Adipose tissue (tissue), 3 donors: ENCODE results near the gene LRRC4B. TPM values are rescaled to one million over a fixed set of nuclear protein-coding genes. Genes with fewer than 3 reads are reported as not detected.
"Not testable (repeated sequence)": the region's sequence is repeated elsewhere in the genome, so short reads cannot be mapped to it uniquely, and the experiment has no call there.

Source experiments
- H3K27ac ChIP-seq: one replicate; pipeline ENCODE4 v1.5.1; 2013; ENCODE audit warnings: low read depth, low read length
- WGBS, 3 donors: extraction: QIAGEN DNeasy Blood & Tissue Kit; methylation state at CpG; one replicate each; pipeline ENCODE4 v1.1.7; 2013; 5-methylcytosine and 5-hydroxymethylcytosine counted together
- polyA plus RNA-seq, 3 donors: library from polyadenylated mRNA; stranded (reverse); fragments of 200-250 nt; gene quantifications; one replicate each; pipeline ENCODE4 v1.2.3, GENCODE V29; 2013
- donor health status: healthy with polysubstance abuse.
- donor health status: Bipolar disorder and iron deficiency.
- donor health status: healthy.

LRRC4B gene, protein sequence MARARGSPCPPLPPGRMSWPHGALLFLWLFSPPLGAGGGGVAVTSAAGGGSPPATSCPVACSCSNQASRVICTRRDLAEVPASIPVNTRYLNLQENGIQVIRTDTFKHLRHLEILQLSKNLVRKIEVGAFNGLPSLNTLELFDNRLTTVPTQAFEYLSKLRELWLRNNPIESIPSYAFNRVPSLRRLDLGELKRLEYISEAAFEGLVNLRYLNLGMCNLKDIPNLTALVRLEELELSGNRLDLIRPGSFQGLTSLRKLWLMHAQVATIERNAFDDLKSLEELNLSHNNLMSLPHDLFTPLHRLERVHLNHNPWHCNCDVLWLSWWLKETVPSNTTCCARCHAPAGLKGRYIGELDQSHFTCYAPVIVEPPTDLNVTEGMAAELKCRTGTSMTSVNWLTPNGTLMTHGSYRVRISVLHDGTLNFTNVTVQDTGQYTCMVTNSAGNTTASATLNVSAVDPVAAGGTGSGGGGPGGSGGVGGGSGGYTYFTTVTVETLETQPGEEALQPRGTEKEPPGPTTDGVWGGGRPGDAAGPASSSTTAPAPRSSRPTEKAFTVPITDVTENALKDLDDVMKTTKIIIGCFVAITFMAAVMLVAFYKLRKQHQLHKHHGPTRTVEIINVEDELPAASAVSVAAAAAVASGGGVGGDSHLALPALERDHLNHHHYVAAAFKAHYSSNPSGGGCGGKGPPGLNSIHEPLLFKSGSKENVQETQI
- polyA plus RNA-seq: 1 to 10 TPM in 2 of 3 donors, under 1 TPM in 1; 0.52 to 3.0 (median 1.6) TPM

DNA sequence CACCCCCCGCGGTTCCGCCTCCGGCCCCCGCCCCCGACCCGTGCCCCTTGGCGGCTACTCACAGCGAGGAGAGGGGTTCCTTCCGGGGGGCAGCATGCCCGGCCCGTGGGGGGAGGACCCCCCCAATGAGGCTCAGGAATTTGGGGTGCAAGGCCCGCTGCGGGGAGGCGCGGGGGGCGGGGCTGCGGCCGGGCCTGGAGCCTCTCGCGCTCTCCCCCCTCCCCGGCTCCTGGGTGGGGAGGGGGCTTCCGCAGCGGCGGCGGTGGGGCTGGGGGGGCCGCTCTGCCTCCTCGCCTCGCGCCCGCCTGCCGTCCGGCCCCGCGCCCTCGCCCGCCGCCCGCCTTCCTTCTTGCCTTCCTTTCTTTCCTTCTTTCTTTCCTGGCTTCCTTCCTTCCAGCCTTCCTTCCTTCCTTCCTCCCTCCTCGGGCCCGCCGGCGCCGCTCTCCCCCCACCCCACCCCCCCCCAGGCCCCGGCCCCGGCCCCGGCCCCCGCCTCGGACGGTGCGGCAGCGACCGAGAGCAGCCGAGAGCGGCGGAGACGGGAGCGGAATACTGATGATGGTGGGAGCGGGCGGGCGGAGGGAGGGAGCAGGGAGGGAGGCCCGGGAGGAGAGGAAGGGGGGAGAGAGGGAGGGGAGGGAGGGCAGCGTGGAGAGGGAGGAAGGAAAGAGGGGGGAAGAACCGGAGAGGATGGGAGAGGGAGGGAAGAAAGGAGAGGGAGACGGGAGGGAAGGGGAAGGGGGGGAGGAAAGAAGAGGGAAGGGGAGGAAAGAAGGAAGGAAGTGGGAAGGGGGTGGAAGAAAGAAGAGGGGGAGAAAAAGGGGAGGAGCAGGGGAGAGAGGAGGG is at the start of gene LRRC4B:
Gene LRRC4B (minus strand): TSS at position 554 of the 846 bp plus-strand sequence. CDS start 19,597 bp downstream, outside the sequence.
- WGBS, 3 donors: 1 to 3% (median 2%) methylated on average over 39 to 65 of the region's 65 CpGs
- H3K27ac ChIP-seq: no peak within 1 kb of the TSS

DNA sequence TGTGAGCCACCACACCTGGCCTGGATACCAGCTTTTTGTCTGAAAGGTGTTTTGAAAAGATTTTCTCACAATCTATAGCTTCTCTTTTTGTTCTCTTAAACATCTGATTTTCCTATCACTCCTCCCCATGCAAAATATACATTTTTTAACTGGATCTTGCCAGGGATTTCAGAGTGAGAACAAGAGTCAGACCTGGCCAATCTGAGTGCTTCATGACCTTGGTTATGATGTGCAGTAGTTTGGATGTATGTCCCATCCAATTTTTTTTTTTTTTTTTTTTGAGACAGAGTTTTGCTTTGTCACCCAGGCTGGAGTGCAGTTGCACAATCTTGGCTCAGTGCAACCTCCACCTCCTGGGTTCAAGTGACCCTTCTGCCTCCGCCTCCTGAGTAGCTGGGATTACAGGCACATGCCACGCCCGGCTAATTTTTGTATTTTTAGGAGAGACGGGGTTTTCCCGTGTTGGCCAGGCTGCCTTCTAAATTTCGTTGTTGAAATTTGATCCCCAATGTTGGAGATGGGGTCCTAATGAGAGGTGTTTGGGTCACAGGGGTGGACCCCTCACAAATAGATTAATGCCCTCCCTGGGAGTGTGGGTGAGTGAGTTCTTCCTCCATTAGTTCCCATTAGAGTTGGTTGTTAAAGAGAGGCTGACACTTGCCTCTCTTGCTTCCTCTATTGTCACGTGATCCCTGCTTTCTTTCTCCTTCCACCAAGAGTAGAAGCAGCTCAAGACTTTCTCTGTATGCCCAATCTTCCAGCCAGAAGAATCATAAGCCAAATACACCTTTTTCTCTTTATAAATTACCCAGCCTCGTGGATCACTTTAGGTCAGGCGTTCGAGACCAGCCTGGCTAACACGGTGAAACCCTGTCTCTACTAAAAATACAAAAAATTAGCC is 44.5 kb upstream of the LRRC4B start:
- 70 to 83% (median 76%) methylated on average over 11 of the region's 11 CpGs for WGBS, 3 donors
- H3K27ac ChIP-seq: not testable (repeated sequence)

DNA sequence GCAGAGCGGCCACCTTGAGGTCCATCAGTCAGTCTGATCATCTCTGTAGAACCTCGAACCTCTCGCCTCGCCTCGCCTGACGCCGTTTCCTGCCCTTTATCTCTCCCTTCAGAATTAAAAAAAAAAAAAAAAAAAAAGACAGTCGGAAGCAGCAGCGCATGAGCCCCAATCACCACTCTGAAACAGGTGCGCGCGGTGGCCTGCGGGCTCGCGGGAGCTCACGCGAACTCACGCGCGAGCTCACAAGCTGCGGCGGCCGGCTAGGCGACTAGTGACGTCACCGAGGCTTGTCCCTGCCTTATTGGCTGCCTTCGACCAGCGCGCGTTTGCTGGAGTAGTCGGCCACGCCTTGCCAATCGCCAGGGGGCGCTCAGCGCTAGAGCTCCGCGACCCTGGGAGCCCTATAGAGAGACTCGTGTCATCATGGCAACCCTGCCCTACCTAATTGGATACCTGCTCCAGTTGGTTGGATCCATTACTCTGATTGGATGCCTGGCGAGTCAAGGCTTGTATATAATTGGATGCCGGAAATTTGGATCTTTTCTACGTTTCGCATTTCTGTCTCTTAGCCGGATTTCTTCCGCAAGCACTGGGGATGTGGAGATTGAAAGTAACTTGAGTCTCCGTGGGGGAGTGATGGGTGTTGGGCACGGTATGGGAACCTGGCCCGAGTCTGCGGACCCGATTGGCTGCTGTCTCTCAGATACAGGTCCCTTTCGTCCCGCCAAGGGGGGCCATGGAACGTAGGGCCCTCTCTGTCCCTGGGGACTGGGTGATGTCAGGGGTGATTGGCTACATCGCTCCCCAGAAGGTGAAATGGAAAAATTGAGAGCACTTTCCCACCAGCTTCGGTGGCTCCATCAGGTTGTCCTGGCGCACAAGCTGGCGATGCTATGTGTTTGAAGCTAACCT is 39.9 kb upstream of the LRRC4B start:
- no peak overlapping the region for H3K27ac ChIP-seq
- WGBS, 3 donors: 15 to 17% (median 17%) methylated on average over 56 of the region's 56 CpGs

DNA sequence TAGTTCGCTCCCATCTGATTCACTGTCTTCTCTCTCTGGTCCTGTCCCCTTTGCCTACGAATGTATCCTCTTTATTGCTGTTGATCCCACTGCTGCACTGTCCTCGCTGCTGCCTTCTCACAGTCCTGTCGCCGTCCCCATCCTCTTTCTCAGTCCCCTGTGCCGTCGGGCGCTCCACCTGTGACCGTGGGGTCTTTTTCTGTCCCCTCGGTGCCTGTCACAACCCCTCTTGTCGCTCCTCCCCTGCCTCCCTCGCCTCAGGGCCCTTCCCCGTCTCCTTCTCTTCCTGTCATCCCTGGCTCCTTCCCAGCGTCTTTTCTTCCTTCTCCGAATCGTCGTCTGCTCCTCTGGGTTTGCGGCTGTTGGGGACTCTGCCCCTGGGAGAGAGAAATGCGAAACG is 39.2 kb upstream of the LRRC4B start:
- WGBS, 3 donors: 66 to 73% (median 67%) methylated on average over 20 of the region's 20 CpGs
- H3K27ac ChIP-seq: no peak overlapping the region

DNA sequence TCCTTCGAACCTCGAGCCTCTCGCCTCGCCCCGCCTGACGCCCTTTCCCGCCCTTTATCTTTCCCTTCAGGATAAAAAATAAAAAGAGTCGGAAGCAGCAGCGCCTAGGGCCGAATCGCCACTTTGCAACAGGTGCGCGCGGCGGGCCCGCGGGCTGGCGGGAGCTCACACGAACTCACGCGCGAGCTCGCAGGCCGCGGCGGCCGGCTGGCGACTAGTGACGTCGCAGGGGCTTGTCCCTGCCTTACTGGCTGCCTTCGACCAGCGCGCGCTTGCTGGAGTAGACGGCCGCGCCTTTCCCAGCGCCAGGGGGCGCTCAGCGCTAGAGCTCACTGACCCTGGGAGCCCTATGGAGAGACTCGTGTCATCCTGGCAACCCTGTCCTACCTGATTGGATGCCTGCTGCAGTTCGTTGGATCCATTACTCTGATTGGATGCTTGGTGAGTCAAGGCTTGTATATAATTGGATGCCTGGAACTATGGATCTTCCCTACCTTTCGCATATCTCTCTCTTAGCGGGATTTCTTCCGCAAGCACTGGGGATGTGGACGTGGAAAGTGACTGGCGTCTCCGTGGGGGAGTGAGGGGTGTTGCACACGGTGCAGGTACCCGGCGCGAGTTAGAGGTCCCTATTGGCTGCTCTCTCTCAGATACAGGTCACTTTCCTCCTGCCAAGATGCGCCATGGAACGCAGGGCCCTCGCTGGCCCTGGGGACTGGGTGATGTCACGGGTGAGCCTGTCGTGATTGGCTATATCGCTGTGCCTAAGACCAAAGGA is 38.0 kb upstream of the LRRC4B start:
- WGBS, 3 donors: 36 to 39% (median 37%) methylated on average over 42 to 47 of the region's 58 CpGs
- not testable (repeated sequence) for H3K27ac ChIP-seq

DNA sequence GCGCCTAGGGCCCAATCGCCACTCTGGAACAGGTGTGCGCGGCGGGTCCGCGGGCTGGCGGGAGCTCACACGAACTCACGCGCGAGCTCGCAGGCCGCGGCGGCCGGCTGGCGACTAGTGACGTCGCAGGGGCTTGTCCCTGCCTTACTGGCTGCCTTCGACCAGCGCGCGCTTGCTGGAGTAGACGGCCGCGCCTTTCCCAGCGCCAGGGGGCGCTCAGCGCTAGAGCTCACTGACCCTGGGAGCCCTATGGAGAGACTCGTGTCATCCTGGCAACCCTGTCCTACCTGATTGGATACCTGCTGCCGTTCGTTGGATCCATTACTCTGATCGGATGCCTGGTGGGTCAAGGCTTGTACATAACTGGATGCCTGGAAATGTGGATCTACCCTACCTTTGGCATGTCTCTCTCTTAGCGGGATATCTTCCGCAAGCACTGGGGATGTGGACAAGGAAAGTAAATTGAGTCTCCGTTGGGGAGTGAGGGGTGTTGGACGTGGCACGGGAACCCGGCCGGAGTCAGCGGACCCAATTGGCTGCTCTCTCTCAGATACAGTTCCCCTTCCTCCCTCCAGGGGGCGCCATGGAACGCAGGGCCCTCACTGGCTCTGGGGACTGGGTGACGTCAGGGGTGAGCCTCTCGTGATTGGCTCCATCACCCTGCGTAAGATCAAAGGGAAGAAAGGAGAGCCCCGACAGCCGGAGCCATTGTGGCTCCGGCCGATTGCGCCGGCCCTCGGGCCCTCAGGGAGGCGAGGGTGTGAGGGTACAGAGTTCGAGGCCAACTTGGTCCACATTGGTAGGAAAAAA is 36.2 kb upstream of the LRRC4B start:
- not testable (repeated sequence) for H3K27ac ChIP-seq
- WGBS, 3 donors: 46 to 70% methylated on average over 23 to 44 of the region's 56 CpGs; no CpG with 5 or more reads in 1 of the 3 donors

DNA sequence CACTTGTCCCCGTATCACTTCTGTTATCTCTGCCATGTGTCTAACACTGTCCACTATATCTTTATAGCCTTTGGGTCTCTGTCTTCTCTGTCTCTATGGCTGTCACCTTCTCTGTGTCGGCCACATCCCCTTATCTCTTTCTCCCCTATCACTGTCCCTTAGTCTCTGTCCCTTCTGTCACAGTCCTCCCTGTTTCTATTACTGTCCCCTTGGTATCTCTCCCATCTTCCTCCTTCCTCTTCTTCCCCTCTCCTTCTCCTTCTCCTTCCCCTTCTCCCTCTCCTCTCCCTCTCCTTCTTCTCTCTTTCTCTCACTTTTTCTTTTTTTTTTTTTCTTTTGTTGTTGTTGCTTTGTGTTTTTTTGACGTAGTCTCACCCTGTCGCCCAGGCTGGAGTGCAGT is 34.7 kb upstream of the LRRC4B start:
- no peak overlapping the region for H3K27ac ChIP-seq
- 72 to 82% (median 78%) methylated on average over 4 of the region's 4 CpGs for WGBS, 3 donors

DNA sequence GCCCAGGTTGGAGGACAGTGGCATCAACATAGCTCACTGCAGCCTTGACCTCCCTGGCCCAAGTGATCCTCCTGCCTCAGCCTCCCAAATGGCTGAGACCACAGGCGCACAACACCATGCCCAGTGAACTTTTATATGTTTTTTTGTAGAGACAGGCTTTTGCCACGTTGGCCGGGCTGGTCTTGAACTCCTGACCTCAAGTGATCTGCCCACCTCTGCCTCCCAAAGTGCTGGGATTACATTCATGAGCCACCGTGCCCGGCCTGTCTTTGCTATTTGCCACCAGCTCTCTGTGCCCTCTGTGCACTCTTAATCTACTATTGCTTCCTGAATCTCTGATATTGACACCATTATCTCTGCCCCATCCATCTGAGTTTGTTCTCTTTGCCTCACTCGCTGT is 34.3 kb upstream of the LRRC4B start:
- H3K27ac ChIP-seq: no peak overlapping the region
- WGBS, 3 donors: 72 to 84% (median 73%) methylated on average over 6 of the region's 6 CpGs

DNA sequence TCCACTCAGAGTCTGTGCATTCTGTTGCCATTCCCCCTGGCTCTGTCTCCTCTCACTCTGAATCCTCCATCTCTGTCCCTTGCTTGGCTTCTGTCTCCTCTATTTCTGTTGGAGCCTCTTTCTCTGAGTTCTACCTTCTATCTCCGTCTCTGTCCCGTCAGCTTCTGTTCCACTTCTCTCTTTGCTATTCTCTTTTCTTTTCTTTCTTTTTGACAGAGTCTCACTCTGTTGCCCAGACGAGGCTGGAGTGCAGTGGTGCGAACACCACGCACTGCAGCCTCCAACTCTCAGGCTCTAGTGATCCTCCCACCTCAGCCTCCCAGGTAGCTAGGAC is 33.8 kb upstream of the LRRC4B start:
- WGBS, 3 donors: 84% methylated on average over 5 of the region's 5 CpGs
- H3K27ac ChIP-seq: no peak overlapping the region

DNA sequence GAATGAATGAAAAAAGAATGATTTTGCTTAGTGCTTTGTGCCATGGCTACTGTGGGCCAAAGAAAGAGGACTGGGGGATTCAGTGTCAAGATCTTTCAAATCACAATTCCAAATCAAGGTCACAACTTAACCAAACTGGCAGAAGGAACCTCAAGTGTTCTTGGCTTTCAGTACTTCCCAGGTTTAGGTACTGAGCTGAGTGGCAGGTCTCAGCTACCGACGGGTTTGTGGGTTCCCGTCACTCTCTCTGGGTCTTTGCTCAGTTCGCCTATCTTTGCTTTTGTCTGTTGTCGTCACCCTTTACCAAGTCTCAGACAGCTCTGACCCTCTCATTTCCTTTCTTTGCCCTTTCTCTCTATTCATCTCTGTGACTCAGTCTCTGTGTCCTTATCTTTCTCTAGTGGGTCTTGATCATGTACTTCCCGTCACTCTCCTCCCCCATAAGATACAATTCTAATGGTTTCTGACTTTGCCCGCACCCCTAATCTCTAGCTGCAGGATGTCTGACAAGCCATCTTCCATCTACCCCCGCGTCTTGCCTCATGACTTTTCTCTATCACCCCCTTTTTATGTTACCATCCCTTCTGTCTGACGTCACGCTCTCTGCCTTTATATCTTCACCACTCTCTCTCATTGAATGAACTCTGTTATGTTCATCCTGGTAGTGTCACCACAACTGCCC is 33.3 kb upstream of the LRRC4B start:
- 59 to 78% (median 65%) methylated on average over 11 of the region's 11 CpGs for WGBS, 3 donors
- H3K27ac ChIP-seq: no peak overlapping the region

DNA sequence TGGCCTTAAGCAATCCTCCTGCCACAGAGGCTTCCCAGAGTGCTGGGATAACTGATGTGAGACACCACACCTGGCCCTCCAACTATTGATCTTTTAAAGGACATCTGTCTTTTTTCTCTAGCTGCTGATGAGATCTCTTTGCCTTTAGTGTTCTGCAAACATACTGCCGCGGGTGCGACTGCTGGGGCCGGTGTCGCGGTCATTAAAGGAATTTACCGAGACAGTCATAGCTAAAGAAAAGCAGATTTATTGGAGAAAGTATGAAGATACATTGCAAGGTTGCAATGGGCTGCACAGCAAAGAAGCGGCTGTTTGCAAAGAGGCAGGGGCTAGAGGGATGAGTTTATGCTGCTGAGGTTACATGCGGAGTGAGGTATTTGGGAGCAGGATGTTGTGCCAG is 31.2 kb upstream of the LRRC4B start:
- WGBS, 3 donors: 24 to 85% (median 80%) methylated on average over 9 of the region's 9 CpGs
- no peak overlapping the region for H3K27ac ChIP-seq

DNA sequence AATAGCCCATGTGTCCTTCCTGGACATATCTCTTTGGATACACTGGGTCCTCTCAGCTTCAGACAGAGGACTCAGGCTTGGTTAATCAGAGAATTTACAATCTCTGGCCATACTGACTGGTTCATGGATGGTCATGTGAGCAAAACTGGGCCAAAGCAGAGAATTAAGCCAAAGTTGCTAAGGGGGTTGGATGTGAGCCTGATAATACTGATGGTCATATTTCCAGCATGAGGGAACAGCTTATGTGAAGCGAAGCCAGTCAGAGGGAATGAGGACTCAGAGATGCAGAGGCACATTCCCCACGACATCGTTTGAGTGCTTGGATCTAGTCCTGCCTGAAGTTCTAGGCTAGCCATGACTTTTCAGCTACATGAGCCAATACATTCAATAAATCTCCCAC is 22.0 kb upstream of the LRRC4B start:
- no peak overlapping the region for H3K27ac ChIP-seq
- 57 to 83% (median 60%) methylated on average over 3 of the region's 3 CpGs for WGBS, 3 donors

DNA sequence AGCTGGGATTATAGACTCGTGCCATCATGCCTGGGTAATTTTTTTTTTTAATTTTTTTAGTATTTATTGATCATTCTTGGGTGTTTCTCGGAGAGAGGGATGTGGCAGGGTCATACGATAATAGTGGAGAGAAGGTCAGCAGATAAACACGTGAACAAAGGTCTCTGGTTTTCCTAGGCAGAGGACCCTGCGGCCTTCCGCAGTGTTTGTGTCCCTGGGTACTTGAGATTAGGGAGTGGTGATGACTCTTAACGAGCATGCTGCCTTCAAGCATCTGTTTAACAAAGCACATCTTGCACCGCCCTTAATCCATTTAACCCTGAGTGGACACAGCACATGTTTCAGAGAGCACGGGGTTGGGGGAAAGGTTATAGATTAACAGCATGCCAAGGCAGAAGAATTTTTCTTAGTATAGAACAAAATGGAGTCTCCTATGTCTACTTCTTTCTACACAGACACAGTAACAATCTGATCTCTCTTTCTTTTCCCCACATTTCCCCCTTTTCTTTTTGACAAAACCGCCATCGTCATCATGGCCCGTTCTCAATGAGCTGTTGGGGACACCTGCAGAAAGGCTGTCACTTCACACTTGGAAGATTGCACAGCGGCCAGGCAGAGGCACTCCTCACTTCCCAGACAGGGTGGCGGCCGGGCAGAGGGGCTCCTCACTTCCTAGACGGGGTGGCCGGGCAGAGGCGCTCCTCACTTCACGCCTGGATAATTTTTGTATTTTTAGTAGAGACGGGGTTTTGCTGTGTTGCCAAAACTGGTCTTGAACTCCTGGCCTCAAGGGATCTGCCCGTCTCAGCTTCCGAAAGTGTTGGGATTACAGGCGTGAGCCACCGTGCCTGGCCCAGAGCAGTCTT is 13.8 kb upstream of the LRRC4B start:
- 73 to 86% (median 86%) methylated on average over 20 to 23 of the region's 24 CpGs for WGBS, 3 donors
- H3K27ac ChIP-seq: not testable (repeated sequence)

DNA sequence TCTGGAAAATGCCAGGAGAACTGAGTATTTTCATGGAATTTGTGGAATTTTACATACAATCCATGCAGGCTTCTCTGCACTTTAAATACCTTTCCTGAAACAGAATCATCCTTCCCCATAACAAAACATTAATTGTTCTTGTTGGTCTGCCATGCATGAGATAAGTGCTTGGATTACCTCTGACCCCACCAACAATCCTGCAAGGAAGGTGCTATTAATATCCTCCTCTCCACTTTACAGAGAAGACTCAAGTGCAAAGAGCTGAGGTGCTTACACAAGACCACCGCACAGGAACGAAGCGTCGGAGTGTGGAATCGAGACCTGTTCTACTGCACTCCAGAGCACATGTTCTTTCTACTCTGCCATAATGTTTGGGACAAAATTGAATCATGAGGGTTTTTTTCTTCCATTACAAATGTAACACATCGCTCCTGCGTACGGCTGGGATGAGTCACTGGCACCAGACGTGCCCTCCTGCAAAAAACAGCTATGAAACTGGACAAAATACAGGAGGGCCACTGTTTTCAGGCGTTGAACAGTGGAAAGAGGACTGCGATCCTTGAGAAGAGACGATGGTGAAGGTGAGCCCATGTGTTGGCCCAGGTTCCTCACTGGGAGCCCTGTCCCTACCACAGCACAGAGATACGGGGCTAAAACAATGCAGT is 12.9 kb upstream of the LRRC4B start:
- WGBS, 3 donors: 70 to 83% (median 74%) methylated on average over 13 of the region's 13 CpGs
- H3K27ac ChIP-seq: no peak overlapping the region
